Tongue (tissue), 2 donors: ENCODE results near the gene IYD. TPM values are rescaled to one million over a fixed set of nuclear protein-coding genes. Genes with fewer than 3 reads are reported as not detected.

Experiments
- DNase-seq: peaks from one replicate; pipeline ENCODE4 v3.0.0-alpha.2; 2015
- total RNA-seq: library from RNA; depleted of rRNA; stranded (reverse); fragments of >200 nt; gene quantifications from one replicate; pipeline ENCODE4 v1.2.3, GENCODE V29; 2014

IYD gene
- not detected for total RNA-seq

GRCh38 chr6:150368762-150369161 lies at the start of gene IYD:
Gene IYD (plus strand): TSS chr6:150369012. CDS start chr6:150369032, 20 bp downstream.
- DNase-seq, result no peak

- no peak for DNase-seq
Observed at GRCh38 chr6:150319924-150320323, 48.9 kb upstream of the IYD start.

DNA sequence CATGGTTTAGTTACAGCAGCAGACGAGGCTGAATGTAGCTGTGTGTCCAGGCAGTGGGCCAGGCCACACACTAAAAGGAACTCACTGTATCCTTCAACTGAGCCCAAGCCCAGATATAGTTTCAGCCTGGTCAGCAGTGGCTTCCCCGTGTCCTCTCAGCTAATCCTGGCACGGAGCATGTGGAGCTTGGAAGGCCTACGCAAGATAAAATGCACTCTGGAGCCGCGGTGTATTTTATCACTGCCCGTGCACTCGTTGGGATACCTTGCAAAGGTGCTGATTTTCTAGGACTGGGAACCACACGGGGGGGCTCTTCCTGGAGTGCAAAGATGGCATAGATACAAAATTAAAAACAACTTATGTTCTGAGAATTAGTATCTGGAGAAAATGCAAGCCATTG lies 48.4 kb upstream of the IYD start:
- DNase-seq, result peak; percentile 94

DNA sequence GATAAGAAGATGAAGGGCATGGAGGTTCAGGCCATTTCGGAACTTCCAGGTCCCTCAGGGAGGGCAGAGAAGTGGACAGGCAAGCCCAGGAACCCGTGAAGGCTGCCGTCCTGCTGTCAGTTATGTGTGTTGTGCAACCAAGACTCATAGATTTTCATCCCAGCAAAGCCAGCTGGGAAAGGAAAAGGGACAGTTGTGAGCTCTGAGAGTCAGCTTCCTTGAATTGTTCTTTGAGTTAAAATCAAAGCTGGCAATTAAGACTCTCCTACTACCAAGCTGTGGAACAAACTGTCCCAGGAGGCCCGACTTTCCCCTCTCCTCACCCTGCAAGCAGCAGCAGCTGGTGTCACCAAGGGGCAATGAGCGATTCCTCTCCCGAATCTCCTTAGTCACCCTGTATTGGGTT lies 46.3 kb upstream of the IYD start:
- peak; percentile 88 for DNase-seq

GRCh38 chr6:150323205-150323604 lies 45.6 kb upstream of the IYD start:
- no peak for DNase-seq

GRCh38 chr6:150324044-150324443 lies 44.8 kb upstream of the IYD start:
- DNase-seq, result peak; percentile 52

DNA sequence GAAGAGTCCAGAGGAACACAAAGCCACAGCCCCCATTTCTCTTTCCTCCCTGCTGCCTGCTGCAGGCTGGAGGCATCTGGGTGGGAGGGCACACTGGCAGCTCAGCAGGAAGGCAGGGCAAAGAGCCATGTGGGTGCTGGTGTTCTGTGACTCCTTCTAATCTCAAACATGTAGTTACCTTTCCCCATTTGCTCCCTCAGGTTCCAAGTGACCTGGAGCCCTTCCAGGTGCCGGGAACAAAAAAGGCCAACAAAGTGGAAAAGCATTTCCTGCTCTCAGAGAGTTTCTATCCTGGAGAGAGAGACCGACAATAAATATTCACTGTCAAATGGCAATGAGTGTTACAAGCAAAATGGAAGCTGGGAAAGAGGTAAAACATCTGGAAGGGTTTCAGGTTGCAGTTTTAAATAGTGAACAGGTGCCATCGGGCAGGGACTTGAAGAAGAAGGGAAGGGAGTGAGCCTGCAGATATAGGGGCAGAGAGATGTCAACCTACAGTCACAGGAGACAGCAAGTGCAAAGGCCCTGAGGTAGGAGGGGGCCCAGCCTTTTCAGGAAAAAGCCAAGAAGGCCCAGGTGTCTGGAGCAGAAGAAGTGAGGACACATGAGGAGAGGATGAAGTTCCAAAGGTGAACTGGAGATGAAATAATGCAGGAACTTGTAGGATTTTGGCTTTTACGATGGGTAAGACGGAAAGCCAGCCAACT lies 43.6 kb upstream of the IYD start:
- DNase-seq, result peak; percentile 13

DNA sequence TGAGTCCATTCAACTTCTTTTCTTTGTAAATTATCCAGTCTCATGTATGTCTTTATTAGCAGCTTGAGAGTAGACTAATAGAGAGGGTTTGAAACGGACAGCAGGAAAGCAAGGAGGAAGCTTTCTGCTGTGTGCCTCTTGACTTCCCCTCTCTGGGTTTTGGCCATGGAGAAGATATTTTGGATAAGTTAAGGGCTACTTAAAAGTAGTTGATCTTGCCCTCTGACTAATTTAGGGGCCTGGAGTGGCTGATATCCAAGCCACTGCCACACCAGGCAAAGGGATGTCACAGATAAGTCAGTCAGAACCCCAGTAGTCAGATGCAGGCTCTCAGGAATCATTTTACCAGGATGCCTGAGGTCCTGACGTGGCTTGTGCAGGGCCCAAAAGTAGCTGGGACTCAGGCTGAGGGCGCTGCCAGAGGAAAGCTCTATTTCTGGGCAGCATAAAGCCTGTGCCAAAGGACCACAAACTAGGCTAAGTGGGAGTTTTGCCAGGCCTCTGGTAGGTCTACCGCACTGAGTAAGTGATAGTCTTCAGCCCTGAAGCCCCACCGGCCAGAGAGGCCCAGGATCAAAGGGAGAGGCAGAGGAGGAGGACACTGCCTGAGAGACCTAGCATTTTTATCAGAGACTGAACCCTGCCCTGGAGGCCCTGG lies 41.6 kb upstream of the IYD start:
- peak; percentile 15 for DNase-seq

DNA sequence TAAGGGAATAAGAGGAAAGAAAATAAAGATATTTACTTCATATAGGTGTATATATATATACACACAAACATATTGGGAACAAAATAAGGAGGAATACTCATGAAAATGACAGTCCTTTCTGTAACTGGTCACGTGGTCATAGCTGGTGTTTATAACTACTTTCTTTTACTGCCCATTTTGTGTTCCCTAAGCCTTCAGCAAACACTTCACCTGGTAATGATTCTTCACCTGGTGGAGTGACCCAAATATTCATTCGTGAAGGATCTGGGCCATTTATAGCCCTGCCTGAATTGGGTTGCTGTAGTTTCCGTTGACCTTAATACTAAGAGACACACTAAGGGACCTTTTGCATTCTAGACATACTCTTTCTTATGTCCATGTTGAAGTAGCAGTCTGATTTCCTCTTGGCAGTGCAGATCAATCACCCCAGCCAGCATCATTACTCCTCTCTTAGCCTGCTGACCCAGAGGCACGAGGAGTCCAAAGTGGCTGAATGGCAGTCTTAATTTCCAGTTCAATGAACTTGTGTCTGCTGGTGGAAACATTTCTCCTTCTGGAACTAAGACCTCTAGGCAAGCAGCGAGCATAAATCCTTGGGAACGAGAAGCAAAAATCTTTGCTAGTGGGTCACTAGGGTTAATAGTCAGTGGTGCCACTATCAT lies 39.9 kb upstream of the IYD start:
- no peak for DNase-seq

GRCh38 chr6:150331344-150331743 lies 37.5 kb upstream of the IYD start:
- DNase-seq, result no peak

GRCh38 chr6:150332939-150333584 lies 35.8 kb upstream of the IYD start:
- DNase-seq, result no peak

- no peak for DNase-seq
Observed at GRCh38 chr6:150333585-150333941, 35.2 kb upstream of the IYD start.

- peak; percentile 88 for DNase-seq
Observed at GRCh38 chr6:150334790-150335783, 33.7 kb upstream of the IYD start.

GRCh38 chr6:150336299-150336698 lies 32.5 kb upstream of the IYD start:
- no peak for DNase-seq

DNA sequence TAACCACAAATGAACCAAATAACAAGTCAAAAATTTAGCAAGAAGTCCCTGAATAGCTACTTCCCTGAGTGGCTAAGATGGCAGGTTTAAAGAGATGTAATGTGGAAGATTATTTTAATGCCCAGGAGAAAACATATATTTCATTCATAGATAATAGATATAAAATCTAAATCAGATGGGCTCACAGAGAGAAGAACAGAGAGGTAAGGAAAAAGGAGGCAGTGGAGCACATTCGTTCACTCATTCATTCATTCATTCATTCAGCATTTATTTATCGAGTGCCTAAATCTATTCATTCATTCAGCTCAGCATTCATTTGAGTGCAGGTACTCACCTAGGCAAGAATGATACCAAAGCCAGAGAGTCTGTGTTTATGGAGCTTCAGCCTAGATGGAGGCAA lies 32.1 kb upstream of the IYD start:
- DNase-seq, result no peak

- DNase-seq, result no peak
Observed at GRCh38 chr6:150342126-150342525, 26.7 kb upstream of the IYD start.

DNA sequence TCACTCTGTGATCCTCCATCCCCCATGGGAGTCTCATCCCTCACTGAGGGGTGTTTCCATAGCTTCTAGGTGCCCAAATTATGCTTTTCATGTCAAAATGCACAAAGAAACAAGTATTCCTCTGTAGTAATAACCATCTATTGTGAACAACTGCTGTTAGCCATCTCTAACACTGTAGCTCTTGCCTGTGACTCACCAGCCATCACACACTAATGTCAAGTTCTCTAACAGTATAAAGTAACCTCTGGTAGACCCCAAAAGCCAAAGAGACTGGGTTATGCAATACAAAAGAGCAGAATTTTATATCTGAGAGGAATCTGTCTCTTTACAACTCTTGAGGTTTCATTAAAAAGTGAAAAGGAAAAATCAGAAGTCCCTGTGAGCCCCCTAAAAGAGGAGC lies 25.4 kb upstream of the IYD start:
- no peak for DNase-seq

GRCh38 chr6:150345781-150346180 lies 23.0 kb upstream of the IYD start:
- DNase-seq, result no peak

DNA sequence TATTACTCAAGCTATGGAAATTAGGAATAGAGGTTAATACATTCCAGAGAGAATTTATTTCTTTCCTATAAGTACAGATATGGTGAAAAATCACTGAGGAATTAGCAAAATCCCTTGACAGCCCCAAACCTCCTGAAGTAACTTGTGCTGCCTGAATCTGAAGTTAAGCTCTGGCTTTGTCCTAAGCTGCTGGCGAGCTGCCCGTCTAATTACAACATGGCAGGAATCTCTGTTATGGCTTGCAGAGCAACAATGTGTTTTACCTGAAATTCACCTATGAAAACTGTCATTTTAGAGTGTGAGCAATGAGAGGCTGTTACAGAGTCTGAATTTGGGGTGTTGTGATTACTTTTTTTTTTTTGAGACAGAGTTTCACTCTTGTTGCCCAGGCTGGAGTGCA lies 22.5 kb upstream of the IYD start:
- peak; percentile 64 for DNase-seq

DNA sequence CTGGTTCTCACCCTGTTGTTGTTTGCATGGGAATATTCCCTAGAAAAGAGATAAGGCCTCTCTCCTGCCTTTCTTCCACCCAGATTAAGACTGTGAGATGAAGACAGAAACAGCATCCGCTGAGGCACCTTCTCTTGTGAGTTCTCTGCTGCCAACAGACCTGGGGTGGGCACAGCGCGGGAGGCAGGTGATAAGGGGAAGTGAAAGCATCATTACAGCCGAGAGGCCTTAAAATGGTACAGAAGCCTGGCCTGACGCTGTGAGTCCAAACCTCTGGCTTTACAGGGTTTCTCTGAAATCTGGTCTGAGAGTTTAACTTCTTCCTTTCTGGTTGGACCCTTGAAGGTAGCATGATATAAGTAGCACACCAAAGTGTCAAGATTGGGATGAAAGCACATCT lies 21.0 kb upstream of the IYD start:
- no peak for DNase-seq

DNA sequence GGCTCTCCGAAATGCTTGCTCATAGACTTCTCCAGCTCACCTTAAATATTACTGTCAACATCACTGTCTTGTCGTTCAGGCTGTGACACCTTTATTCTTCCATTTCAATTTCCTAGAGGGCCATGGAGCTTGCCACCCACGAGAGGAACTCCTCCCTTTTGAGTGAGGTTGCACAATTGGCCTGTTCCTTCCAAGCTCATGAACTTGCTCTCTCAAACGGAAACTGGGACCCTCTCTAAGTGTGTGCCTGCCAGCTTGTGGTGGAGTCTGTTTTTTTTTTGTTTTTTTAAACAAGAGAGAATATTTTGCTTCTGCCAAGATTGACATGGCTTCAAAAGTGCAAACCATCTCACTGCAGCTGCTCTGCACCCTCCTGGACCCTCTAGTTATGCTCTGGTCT lies 19.3 kb upstream of the IYD start:
- no peak for DNase-seq
